Hematopoietic multipotent progenitor cell treated with erythropoietin and hydrocortisone succinate and interleukin-3 and kit ligand, for 8 days (in vitro differentiated cells): ENCODE data around the gene CHIC1.
A peak's percentile ranks its signal among the peaks of the same experiment; 100 is the strongest.
"Not testable (repeated sequence)": the region's sequence is repeated elsewhere in the genome, so short reads cannot be mapped to it uniquely, and the experiment has no call there.

Experiments used
- DNase-seq: peaks from one replicate; pipeline ENCODE4 v3.0.0-alpha.2; 2015

CHIC1 gene

GRCh38 chrX:73562984-73563737, at the start of gene CHIC1:
Gene CHIC1 (plus strand): TSS chrX:73563197. CDS start chrX:73563285, 88 bp downstream.
- peak; percentile 70 for DNase-seq

- DNase-seq = not testable (repeated sequence)
Measured at GRCh38 chrX:73522823-73523222, 40.2 kb upstream of the CHIC1 start.

GRCh38 chrX:73524906-73525305, 38.1 kb upstream of the CHIC1 start:
- no peak for DNase-seq

GRCh38 chrX:73525928-73526690, 36.9 kb upstream of the CHIC1 start:
- no peak for DNase-seq

GRCh38 chrX:73531655-73532054, 31.3 kb upstream of the CHIC1 start:
- DNase-seq = not testable (repeated sequence)

- no peak for DNase-seq
Measured at GRCh38 chrX:73556159-73556558, 6.8 kb upstream of the CHIC1 start.

GRCh38 chrX:73561801-73562200, 1.2 kb upstream of the CHIC1 start:
- no peak for DNase-seq

- no peak for DNase-seq
Measured at GRCh38 chrX:73562458-73562857, 539 bp upstream of the CHIC1 start.

GRCh38 chrX:73563738-73564068, 706 bp downstream of the CHIC1 start:
- peak; percentile 16 for DNase-seq

- DNase-seq = no peak
Measured at GRCh38 chrX:73577361-73577760, 14.4 kb downstream of the CHIC1 start.

GRCh38 chrX:73581002-73581628, 18.1 kb downstream of the CHIC1 start:
- DNase-seq = no peak

GRCh38 chrX:73597758-73598157, 34.8 kb downstream of the CHIC1 start:
- DNase-seq = not testable (repeated sequence)

GRCh38 chrX:73615022-73615421, 52.0 kb downstream of the CHIC1 start:
- no peak for DNase-seq

- not testable (repeated sequence) for DNase-seq
Measured at GRCh38 chrX:73641669-73642068, 78.7 kb downstream of the CHIC1 start.

GRCh38 chrX:73647212-73647611, 84.2 kb downstream of the CHIC1 start:
- DNase-seq = no peak

- DNase-seq = no peak
Measured at GRCh38 chrX:73647632-73648322, 84.8 kb downstream of the CHIC1 start.

- DNase-seq = not testable (repeated sequence)
Measured at GRCh38 chrX:73661322-73661721, 98.3 kb downstream of the CHIC1 start.

- no peak for DNase-seq
Measured at GRCh38 chrX:73668779-73669178, 105.8 kb downstream of the CHIC1 start.

- DNase-seq = no peak
Measured at GRCh38 chrX:73681408-73681807, 118.4 kb downstream of the CHIC1 start.

- DNase-seq = peak; percentile 1
Measured at GRCh38 chrX:73683236-73683859, 120.4 kb downstream of the CHIC1 start.

- not testable (repeated sequence) for DNase-seq
Measured at GRCh38 chrX:73707014-73707413, 144.0 kb downstream of the CHIC1 start.

GRCh38 chrX:73728602-73729001, 165.6 kb downstream of the CHIC1 start:
- DNase-seq = no peak
